Kidney (tissue), 14 donors: ENCODE data around the gene RIC3. TPM values are rescaled to one million over a fixed set of nuclear protein-coding genes. Genes with fewer than 3 reads are reported as not detected.

Experiments
- DNase-seq, 5 donors: peaks; one replicate each; pipeline ENCODE4 v3.0.0-alpha.2; 2013 to 2020
- FAIRE-seq: peaks from 2 replicates; lab custom pipeline; 2012; peaks lifted over from hg19 to GRCh38; lab: Jason Lieb, UNC
- H3K27ac ChIP-seq, 2 donors: one replicate each; pipeline ENCODE4 v1.7.0; 2013; ENCODE audit warnings: low read depth in 2 of 2, low read length in 2 of 2, inconsistent platforms in 1 of 2
- H3K27me3 ChIP-seq: one replicate; pipeline ENCODE4 v1.7.1; 2013; ENCODE audit warnings: low read length, inconsistent platforms; ENCODE audit not compliant: control insufficient read depth, insufficient read depth
- H3K36me3 ChIP-seq, 3 donors: one replicate each; pipeline versions ENCODE4 v1.7.0 to v1.7.1; 2013; ENCODE audit warnings: low read length in 3 of 3, control low read depth in 1 of 3, inconsistent platforms in 1 of 3; ENCODE audit not compliant: insufficient read depth in 3 of 3, control insufficient read depth in 2 of 3
- H3K4me1 ChIP-seq, 3 donors: one replicate each; pipeline versions ENCODE4 v1.7.0 to v1.7.1; 2013; ENCODE audit warnings: low read length in 3 of 3, inconsistent platforms in 1 of 3, low read depth in 1 of 3; ENCODE audit not compliant: control insufficient read depth in 2 of 3, insufficient read depth in 2 of 3
- H3K4me3 ChIP-seq, 3 donors: one replicate each; pipeline versions ENCODE4 v1.7.0 to v1.8.1; 2013; ENCODE audit warnings: low read length in 3 of 3, control low read depth in 1 of 3, inconsistent platforms in 1 of 3
- H3K9ac ChIP-seq, 3 donors: one replicate each; pipeline versions ENCODE4 v1.7.0 to v1.7.1; 2013; ENCODE audit warnings: low read length in 3 of 3, control low read depth in 1 of 3, inconsistent platforms in 1 of 3
- H3K9me3 ChIP-seq, 3 donors: one replicate each; pipeline versions ENCODE4 v1.7.0 to v1.7.1; 2013; ENCODE audit warnings: low read length in 3 of 3, control low read depth in 1 of 3, inconsistent platforms in 1 of 3; ENCODE audit not compliant: control insufficient read depth in 2 of 3, insufficient read depth in 1 of 3
- CTCF ChIP-seq: IDR thresholded peaks from 3 replicates; pipeline ENCODE4 v1.5.1; 2012; ENCODE audit warnings: mild to moderate bottlenecking, moderate library complexity, borderline replicate concordance; ENCODE audit not compliant: insufficient read depth; ENCODE audit errors: extremely low read depth
- intact Hi-C: fragments of 100-400 bp; cut with DNase I; formaldehyde crosslinking; loops from one replicate; pipeline ENCODE4 v1.11.1; 2022
- polyA plus RNA-seq: library from polyadenylated mRNA; stranded (reverse); fragments of 350-450 nt; fragmentation: Illumina TruSeq; extraction: RNeasy Lipid Tissue Mini Kit (QIAGEN cat#74804); gene quantifications from one replicate; pipeline ENCODE4 v1.2.3, GENCODE V29; 2014; ENCODE audit warnings: low read depth, low replicate concordance; ENCODE audit not compliant: insufficient read depth
- total RNA-seq: library from RNA; stranded (reverse); fragmentation: NEBNext Ultra II Directional; extraction: Animal tissue kit (Norgen Biotek cat#: 25700); gene quantifications from one replicate; pipeline ENCODE4 v1.2.1, GENCODE V29; 2021
- donor health status: control.
- donor health status: control.
- donor health status: control.
- donor health status: control.
- donor health status: control.
- donor health status: DM: yes; HTN: yes; CAD: no.
- donor health status: Normal renal cell carcinoma (clear cell type).

RIC3 gene
- total and polyA plus RNA-seq, 2 donors from 2014 or later: 10.5 to 30.7 TPM

GRCh38 chr11:8100158-8100557 lies 68.7 kb downstream of the RIC3 start:
- no peak overlapping the region for H3K4me3 ChIP-seq
- H3K36me3 ChIP-seq: peaks cover 4 to 56% (median 35%) of the 10 kb centered on the region in 3 donors
- peak in 1 of 5 donors; percentile 6 for DNase-seq
- intact Hi-C loops: no loop called here
- no peak for FAIRE-seq
- no peaks in the 10 kb centered on the region for H3K9me3 ChIP-seq
- no peak overlapping the region for H3K27ac ChIP-seq
- no peaks in the 10 kb centered on the region for H3K27me3 ChIP-seq
- no peak for TF ChIP-seq CTCF
- H3K4me1 ChIP-seq: no peaks in the 10 kb centered on the region
- no peak overlapping the region for H3K9ac ChIP-seq

GRCh38 chr11:8099291-8099899 lies 69.4 kb downstream of the RIC3 start:
- Histone ChIP-seq H3K9ac (no peak overlapping the region), H3K9me3 (no peaks in the 10 kb centered on the region), H3K27me3 (no peaks in the 10 kb centered on the region), H3K4me1 (peaks cover 0 to 4% (median 1%) of the 10 kb centered on the region in 3 donors), H3K4me3 (no peak overlapping the region), H3K27ac (no peak overlapping the region), H3K36me3 (peaks cover 4 to 56% (median 37%) of the 10 kb centered on the region in 3 donors)
- peak; percentile 32 for FAIRE-seq
- peak; percentile 72 for TF ChIP-seq CTCF
- DNase-seq: peak in 4 of 5 donors; percentile 82 to 88 (median 83)
- intact Hi-C loops: loop anchor here (10.0 kb wide), 1 partner anchor 65 kb away; no protein-coding TSS in a partner anchor

- no peaks in the 10 kb centered on the region for H3K9me3 ChIP-seq
- H3K9ac ChIP-seq: no peak overlapping the region
- H3K36me3 ChIP-seq: peaks cover 4 to 53% (median 35%) of the 10 kb centered on the region in 3 donors
- no peak for TF ChIP-seq CTCF
- H3K27me3 ChIP-seq: no peaks in the 10 kb centered on the region
- no peak overlapping the region for H3K27ac ChIP-seq
- FAIRE-seq (no peak), DNase-seq (peak in 1 of 5 donors; percentile 7)
- H3K4me1 ChIP-seq: peaks cover 0 to 7% (median 5%) of the 10 kb centered on the region in 3 donors
- intact Hi-C loops: loop anchor here (10.0 kb wide), 1 partner anchor 64 kb away; no protein-coding TSS in a partner anchor
- no peak overlapping the region for H3K4me3 ChIP-seq
Measured at GRCh38 chr11:8098879-8099278, 69.9 kb downstream of the RIC3 start.
